ENCODE data around the gene GPAT2.
"Not testable (repeated sequence)": the region's sequence is repeated elsewhere in the genome, so short reads cannot be mapped to it uniquely, and the experiment has no call there.

The GPAT2 gene

DNA sequence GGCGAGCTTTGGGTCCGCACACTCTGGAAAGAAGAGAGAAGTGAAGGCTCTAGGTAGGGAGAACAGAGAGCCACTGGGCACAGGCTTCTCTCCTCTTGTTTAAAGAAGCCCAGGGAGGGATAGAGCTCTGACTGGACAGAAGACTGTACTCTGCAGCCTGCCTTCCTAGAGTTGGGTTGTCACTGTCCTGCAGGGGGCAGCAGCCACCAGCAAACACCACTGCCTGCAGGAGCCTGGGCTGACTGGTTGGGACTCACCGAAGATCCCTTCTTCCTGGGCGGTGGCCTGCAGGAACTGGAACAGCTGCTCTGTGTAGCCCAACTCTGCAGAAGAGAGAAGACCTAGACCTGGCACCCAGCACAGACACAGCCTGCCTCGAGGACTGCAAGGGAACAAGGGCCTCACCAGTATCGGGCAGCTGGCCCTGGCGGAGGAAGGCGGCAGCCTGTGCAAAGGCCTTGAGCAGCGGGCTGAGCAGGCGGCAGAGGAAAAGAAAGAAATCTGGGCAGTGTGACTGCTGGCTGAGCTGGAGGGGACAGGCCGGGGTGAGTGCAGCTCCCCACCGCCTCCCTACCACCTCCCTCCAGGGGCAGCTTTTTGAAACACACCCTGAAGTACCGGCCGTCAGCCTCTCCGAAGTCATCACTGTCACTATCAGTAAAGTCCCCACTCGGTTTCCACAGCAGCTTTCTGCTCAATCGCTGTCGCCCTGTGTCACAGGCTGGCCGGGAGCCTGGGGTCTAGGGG, 11.8 kb downstream of the GPAT2 start:
- not testable (repeated sequence) for DNase-seq

DNA sequence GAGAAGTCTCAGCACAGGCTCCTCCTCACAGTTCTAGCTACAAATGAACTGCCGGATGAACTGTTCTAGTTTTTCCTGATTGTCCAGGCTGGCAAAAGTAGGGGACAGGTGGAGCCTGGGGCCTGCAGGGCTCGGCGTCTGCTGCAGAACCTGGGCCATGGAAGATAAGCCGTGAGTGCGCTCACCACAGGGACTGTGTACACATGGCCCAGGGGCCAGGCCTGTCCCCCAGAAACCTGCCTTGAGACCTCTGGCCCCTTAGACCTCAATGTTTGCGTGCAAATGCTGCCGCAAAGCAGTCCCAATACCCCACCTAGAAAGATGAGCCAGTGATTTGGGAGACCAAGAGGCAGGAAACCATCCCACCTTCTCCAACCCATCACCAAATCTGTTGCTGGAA, 12.6 kb downstream of the GPAT2 start:
- not testable (repeated sequence) for DNase-seq

DNA sequence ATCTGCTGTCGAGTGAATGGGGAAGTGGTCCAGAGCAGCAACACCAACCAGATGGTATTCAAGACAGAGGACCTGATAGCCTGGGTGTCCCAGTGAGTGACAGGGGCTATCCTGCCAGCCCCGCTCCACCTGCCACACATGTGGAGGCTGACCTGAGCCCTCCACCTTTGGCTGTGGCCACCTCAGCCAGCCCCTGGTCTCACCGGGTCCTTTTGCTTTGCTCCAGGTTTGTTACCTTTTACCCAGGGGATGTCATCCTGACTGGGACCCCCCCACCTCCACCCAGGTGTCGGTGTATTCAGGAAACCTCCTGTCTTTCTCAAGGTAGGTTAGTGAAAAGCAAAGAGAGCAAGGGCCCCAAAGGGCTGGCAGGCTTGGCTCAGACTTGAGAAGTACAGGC, 13.6 kb downstream of the GPAT2 start:
- not testable (repeated sequence) for DNase-seq

DNA sequence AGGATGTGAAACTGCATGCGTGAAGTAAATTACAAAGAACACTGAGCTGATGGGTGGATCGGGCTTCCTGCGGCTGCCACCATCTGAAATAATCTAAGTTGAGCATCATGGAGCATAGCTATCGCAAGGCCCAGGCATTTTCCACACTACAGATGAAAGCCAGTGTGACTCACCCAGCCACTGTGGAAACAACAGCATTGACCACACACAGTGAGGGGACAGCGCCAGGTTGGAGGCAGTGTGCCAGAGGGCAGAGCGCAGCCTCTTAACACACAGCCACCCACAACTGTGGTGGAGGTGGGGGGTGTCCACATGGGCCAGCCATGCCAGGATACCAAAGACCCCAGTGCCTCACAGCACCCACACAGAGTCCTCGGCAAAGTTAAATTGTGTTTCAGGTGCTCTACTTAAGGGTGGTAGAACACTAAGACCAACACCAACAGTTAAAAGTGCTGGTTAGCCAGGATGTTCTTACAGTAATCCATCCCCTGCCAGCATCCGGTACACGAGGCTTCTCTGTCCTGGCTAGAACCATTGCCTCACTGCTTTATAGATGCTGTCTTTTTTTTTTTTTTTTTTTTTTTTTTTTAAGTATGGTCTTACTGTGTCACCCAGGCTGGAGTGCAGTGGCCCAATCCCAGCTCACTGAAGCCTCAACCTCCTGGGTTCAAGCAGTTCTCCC, 14.7 kb downstream of the GPAT2 start:
- DNase-seq: not testable (repeated sequence)

DNA sequence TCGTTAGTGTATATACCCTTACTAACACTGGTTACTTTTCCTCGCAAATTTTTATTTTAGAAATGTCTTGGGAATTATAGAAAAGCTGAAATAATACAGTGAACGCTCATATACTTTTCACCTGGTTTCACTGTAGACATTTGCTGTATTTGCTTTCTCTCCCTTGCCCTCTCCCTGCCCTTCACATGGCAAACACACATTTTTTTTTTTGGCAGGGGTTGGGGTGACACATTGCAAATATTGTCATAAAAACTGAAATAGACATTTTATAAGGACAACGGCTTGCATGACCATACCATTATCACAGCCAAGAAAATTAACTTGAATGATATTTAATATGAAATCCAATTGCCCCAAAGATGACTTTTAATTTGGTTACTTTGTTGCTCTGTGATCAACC, 18.4 kb downstream of the GPAT2 start:
- not testable (repeated sequence) for DNase-seq

DNA sequence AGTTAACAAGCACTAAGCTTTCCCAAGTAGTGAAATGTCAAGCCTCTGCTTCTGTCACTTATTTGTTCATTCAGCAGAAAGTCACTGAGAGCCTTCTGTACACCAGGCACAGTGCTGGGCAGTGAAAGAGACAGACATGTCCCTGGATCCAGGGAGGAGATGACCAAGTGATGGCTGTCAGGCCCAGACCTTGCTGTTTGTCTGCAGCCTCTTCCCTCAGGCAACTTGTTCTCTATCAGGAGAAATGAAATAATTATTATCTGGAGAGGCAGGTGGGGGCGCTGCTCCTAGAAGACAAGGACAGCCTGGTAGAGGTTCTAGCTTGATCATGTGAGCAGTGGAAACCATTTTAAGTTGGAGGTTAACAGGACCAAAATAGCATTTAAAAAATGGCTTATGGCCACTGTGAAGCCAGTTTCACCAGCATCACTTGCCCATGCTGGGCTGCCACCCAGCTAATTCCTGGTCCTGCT, 21.9 kb downstream of the GPAT2 start:
- DNase-seq: not testable (repeated sequence)

DNA sequence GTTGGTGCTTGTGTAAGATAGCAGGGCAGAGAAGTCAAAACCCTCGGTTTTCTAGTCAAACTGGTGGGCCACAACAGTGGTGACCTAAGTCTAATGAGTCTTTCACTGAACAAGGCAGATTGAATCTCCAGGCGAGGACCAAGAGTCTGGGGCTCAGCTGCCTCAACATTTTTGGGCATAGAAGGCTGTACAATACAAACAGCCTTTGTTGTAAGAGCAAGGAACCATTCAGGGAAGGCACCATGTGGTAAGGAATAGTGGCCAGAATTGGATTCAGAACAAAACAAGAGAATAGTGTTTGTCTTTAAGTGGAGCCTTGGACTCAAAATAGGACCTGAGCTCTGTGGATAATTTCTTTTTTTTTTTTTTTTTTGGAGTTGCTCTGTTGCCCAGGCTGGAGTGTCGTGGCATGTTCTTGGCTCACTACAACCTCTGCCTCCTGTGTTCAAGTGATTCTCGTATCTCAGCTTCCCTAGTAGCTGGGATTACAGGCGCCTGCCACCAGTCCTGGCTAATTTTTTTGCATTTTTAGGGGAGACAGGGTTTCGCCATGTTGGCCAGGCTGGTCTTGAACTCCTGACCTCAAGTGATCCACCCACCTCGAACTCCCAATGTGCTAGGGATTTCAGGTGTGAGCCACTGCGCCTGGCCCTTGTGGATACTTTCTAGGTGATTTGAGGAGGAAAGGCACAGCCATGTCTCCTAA, 22.5 kb downstream of the GPAT2 start:
- DNase-seq: not testable (repeated sequence)

DNA sequence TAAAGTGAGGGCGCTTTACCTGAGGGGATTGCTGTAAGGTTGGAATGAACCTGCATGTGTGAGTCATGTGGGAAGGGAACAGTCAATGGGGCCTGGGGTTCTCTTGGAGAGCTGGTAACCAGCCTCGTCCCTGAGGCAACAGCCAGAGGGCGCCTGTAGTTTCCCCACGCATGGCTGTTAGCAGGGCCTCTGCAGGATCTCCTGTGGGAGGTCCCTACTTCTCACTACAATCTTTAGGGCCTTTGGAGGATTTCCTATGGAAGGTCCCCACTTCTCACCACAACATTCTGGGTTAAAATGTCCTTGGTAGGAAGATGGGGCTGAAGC, 23.6 kb downstream of the GPAT2 start:
- not testable (repeated sequence) for DNase-seq

DNA sequence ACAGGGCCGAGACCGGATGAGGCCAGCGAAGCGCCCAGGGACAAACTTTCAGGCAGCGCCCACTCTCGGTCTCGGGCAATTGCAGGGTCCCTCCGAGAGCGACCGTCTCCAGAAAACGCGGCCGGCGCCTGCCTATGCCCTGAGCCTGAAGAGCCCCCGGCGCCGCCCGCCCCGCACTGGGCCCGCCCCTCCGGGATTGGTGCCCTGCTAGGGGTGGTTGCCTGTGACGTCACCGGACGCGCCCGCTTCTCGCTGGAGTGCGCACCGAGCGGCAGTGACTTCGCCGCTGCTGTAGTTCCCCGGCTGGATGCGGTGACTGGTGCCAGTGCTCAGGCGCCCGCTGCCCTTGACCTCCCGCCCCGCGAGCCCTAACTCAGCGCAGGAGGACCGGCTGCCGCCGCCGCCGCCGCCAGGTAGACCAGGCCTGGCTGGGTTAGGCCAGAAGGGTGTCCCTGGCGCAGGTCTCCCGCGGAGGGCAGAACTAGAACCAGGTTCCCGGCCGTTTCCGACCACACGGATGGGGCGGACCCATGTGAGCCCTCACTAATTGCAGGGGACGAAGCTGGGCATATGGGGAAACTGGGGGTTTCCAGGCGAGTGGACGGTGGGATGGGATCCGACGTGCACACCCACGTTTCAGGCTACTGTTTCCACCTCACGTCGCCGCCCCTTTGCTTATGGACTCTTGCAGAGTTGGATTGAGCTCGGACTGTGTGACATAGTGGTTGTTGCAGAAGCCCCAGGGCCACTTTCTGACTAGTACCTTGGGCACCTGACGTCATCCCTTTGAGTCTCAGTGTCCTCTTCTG, 24.2 kb downstream of the GPAT2 start:
- DNase-seq: not testable (repeated sequence)

DNA sequence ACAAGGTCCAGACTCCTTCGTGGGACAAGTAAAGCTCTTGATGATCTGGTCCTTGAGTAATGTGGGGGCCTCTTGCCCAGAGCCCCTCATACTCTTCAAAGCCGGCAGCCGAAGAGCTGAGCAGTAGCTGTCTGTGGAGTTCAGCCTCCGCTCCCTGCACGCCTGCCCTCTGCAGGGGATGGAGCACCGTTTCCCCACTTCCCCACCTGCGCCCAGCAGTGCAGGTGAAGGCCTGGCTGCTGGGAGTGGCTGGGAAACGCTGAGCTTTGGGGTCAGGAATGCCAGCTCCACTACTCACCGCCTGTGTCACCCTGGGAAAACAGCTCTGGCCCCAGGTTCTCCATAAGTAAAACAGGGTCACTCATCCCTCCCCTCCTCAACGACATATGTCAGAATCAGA, 24.9 kb downstream of the GPAT2 start:
- not testable (repeated sequence) for DNase-seq

DNA sequence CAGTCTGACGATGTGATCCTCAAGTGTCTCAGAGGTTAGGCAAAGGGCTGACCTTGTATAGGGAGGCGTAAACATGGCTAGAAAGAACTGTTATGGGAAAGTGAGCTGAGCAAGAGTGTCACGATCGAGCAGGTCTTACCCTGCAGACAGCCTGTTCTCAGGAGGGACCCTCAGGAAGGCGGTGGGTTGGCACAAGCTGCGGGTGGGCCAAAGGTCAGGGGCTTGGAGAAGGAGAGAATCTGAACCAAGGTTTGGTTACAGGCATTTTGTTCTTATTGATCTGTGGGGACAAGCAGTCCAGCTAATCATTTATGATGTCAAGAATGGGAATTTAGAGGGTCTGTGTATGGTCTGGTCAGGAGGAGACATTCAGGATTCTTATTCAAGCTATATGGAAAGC, 26.7 kb downstream of the GPAT2 start:
- not testable (repeated sequence) for DNase-seq

DNA sequence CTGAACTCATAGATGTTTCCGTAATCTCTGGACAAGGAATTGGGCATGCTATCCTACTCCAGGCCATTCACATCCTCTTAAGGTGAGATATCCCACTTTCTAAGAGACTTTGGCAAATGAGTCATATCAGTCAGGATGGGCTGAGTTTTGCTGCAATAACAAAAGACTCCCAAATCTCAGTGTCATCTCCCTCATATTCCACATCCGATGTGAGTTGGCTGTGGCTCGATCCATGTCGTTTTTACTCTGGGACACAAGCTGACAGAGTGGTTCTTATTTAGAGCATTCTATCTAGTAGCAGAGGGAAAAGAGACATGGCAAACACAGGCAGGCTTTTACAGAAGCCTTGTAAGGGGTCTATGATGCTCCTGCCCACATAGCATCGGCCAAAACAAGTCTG, 28.5 kb downstream of the GPAT2 start:
- not testable (repeated sequence) for DNase-seq

DNA sequence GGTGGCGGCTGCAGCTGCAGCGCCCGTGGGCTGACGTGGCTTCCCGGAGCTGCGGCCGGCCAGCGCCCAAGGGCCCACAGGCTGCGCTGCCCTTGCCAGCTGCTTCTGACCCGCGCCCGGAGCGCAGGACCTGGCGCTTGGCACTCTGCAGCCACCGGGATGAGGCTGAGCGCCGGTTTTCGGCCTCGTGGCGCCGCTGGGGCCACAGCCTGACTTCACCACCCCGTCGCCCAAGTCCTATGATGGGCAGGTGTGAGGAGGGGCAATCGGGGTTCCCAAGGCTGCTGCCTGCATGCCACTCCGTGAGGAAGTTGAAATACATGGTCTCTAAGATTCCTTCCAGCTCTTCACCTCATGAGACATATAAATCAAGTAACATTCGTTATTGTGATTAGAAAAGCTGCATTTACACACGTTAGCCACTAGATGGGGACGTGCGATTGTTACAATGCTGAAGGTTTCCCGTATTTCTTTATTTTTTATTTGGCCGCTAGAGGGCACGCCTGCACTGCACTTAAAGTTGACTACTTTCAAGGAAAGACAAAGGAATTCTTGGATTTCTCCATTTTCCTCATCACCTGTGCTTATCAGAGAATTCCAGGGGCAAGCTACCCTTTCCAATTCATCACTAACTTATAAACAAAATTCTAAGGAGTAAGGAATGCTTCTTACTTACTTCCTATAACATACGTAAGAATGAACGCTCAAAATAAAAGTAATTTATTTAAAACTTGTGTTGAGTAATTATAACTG, 42.0 kb downstream of the GPAT2 start:
- DNase-seq: not testable (repeated sequence)

DNA sequence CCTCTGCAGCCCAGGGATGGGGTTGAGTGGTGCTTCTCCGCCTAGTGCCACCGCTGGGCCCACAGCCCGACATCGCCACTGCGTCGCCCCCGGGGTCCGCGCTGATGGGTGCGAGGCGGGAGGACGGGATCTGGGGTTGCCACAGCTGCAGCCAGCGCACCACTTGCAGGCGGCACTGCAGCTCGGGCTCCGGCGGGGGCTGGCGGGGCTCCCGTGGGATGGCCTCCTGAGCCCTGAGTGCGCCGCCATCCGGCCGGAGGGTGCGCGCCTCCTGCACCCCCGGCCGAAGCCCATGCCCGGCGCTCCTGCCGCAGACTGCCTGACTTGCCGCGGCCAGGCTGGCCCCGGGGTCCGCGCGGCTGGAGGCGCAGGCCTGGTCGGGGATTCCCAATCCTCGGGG, 42.6 kb downstream of the GPAT2 start:
- not testable (repeated sequence) for DNase-seq

DNA sequence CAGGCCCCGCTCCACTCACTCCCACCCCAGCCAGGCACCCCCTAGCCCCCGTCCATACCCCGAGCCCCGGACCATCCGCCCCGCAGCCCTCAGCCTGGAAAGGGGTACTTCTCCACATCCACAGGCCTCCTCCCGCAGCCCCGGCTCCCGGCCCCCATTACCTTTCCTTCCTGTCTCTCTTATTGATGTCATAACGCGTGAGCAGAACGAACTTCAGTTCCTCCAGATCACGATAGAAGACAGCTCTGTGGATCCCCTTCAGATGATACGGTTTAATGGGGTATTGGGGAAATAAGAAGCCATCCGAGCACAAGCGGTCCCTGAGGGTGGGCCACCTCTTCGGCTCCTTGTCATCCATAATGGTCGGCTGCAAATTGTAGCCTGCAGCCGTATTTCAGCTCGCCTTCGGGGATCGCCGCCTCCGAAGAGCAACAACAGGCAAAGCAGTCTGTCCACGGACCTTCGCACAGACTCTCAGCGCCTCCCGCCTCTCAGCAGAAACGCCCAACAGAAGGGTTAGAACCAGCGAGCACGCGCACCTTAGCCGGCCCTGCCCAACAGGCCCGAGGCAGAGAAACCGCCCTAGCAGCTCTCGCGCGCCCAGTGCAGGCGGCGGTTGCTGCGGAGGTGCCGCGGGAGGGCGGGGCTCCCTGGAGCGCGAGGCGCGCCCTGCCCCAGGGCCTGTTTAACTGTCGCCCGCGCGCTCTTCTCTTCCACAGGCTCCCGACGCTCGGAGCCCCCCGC, 43.2 kb downstream of the GPAT2 start, which contains the start of gene ANKRD36C:
Gene ANKRD36C (minus strand): TSS at position 474 of the 744 bp plus-strand sequence. CDS start 116 bp downstream, at position 358.
- not testable (repeated sequence) for DNase-seq

DNA sequence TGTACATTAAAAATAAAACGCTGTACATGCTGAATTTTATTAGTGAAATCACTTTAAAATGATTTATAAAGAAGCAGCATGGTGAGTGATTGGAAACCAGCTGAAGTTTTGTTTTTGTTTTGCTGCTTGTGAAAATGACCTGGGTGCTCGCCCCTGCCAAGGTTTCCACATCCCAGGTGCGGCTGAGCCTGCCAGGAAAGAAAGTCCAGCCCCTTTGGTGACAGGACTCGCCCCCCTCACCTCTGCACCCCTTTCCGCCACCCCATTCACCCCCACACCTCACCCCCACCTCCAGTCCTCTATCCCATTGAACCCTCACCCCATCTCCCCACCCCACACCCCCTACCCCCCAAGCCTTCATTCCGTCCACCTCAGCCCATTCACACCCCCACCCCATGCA, 43.8 kb downstream of the GPAT2 start:
- DNase-seq: not testable (repeated sequence)

Data from SHP77 treated with DMSO at 0.1 percent for 48 hours (cell line).